ENCODE results near the gene ZDHHC14. TPM values are rescaled to one million over a fixed set of nuclear protein-coding genes. Genes with fewer than 3 reads are reported as not detected.

ZDHHC14 gene
- total and polyA plus RNA-seq, 2 of the 8 experiments (the other 6 are each of a cell fraction or from before 2014, with no cell fraction given): 2.9 to 5.3 TPM

DNA sequence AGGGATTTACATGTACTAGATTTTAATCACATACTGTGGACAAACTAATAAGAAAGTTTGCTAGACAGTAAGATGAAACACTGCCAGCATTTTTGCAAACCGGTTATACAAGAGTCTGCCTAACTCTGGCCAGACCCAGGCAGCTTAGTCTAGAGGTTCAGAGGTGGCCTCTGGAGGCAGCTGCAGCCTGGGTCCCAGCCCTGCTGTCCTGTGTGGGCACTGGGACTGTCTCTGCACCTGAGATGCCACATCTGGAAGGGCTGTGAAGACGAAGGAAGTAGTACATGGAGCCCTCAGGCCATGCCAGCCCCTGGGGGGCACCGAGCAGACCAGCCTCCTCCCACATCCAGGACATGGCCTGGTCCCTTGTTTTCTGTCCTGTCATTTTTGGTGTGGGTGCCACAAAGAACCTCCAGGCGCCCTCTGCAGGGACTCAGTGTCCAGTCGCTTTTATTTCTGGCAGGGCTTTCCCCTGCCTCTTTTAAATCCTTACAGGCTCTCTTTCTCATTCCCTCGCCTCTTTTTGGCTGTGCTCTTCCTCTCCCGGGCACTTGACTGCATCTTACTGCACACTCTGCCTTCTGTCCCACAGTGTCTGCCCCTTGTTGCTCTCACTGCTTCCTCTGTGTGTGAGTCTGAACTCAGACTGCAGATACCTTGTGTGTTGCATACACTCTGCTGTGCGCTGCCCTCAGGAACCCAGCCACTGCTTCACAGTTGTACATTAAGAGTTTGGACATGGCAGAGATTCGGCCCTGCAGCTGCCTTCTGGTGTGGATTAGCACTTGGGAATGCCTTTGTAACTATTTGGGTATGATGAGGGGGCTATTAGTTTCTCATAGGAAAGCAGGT is 216.7 kb downstream of the ZDHHC14 start (continued):
- TF ChIP-seq CTCF (IDR thresholded peaks at IDR 0.05; ENCODE audit: control extremely low read depth in 1 of 3, insufficient read depth in 1 of 3, low read depth in 1 of 3, low read length in 3 of 3) (peak; percentile 46 to 64 (median 62)), HDAC6 (IDR thresholded peaks at IDR 0.05; ENCODE audit: low read depth, low read length) (no peak), RFX5 (IDR thresholded peaks at IDR 0.05; ENCODE audit: borderline replicate concordance, low read depth, low read length) (no peak), SP4 (IDR thresholded peaks at IDR 0.05; ENCODE audit: low read length) (no peak), CBX8 (IDR thresholded peaks at IDR 0.05; ENCODE audit: borderline replicate concordance, low read depth, low read length) (no peak)
